Measurements from ENCODE around the gene LPCAT1. TPM values are rescaled to one million over a fixed set of nuclear protein-coding genes. Genes with fewer than 3 reads are reported as not detected.
"Not testable (repeated sequence)": the region's sequence is repeated elsewhere in the genome, so short reads cannot be mapped to it uniquely, and the experiment has no call there.

LPCAT1 gene, protein sequence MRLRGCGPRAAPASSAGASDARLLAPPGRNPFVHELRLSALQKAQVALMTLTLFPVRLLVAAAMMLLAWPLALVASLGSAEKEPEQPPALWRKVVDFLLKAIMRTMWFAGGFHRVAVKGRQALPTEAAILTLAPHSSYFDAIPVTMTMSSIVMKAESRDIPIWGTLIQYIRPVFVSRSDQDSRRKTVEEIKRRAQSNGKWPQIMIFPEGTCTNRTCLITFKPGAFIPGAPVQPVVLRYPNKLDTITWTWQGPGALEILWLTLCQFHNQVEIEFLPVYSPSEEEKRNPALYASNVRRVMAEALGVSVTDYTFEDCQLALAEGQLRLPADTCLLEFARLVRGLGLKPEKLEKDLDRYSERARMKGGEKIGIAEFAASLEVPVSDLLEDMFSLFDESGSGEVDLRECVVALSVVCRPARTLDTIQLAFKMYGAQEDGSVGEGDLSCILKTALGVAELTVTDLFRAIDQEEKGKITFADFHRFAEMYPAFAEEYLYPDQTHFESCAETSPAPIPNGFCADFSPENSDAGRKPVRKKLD
- 10 to 100 TPM; 49.4 to 49.6 TPM for total RNA-seq

DNA sequence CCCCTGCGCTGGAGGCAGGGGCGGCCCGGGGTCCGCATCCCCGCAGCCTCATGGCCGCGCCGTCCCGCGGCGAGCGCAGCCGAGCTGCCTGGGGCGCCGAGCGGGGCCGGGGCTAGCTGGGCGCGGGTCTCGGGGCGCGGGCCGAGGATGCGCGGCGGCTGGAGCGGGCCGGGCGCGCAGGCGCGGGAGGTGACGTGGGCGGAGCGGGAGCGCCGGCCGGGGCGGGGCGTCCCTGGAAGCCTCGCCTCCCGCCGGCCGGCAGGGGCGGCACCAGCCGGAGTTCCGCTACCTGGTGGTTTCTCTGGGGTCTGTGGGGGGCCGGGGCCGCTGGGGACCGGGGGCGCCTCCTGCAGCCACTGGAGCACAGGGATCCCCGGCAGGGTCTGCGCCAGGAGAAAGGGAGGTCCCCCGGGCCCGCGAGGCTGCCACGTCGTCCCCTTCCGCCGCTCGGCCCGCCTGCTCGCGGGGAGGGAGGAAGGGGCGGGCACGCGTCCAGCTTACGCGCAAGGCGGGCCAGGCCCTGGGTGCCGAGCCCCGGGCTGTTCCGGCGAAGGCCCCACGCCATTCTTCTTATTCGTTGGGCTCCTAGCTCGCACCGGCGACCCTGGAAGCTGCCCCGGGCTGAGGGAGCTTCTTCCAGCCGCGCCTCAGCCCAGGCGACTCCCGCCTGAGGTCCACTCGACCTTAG, at the start of gene LPCAT1:
LPCAT1 (minus strand) TSS at position 168 of the 688 bp plus-strand sequence; CDS start at position 52, 116 bp downstream.
- Mint-ChIP-seq H3K9me3 (no peaks in the 10 kb centered on the region), H3K27me3 (no peaks in the 10 kb centered on the region), H3K4me3 (peak within 1 kb of the TSS; percentile 88)

DNA sequence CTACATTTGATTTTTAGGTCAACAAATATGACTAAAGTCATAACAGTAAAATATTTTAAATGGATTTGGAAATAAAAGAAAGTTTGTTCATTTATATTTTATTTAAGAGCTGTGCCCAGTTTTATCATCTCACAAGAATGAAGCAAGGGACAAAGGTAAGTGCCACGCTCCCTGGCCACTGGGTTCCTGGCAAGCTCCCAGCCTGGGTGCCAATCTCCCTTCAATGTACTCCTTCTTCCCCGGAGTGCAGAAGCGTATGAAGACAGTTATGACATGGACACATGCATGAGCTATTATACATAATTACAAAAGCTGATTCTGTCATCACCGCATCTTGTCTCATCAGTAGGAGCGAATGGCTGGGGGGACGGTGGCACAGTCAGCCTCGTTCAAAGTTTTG, 48.1 kb upstream of the LPCAT1 start:
- peaks cover 30% of the 10 kb centered on the region for H3K36me3 Mint-ChIP-seq
- H3K9me3 Mint-ChIP-seq, H3K27me3 Mint-ChIP-seq, H3K4me3 Mint-ChIP-seq, H3K27ac Mint-ChIP-seq, DNase-seq, H3K4me1 Mint-ChIP-seq: not testable (repeated sequence)

More for the DNA sequence above, at the start of gene LPCAT1:
- Mint-ChIP-seq H3K27ac (peak within 1 kb of the TSS; percentile 62), H3K36me3 (peaks cover 7% of the 10 kb centered on the region), H3K4me1 (peaks cover 35% of the 10 kb centered on the region)
- DNase-seq: peak; percentile 86

DNA sequence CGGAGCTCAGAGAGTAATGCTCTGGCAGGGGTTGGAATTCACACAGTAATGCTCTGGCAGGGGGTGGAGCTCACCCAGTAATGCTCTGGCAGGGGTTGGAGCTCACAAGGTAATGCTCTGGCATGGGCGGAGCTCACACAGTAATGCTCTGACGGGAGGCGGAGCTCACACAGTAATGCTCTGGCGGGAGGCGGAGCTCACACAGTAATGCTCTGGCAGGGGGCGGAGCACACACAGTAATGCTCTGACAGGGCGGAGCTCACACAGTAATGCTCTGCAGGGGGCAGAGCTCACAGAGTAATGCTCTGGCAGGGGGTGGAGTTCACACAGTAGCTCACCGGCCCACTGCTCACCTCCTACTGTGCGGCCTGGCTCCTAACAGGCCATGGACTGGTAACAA, 47.2 kb upstream of the LPCAT1 start:
- H3K4me1 Mint-ChIP-seq: peaks cover 3% of the 10 kb centered on the region
- peaks cover 8% of the 10 kb centered on the region for H3K9me3 Mint-ChIP-seq
- no peaks in the 10 kb centered on the region for H3K27me3 Mint-ChIP-seq
- peaks cover 30% of the 10 kb centered on the region for H3K36me3 Mint-ChIP-seq
- H3K4me3 Mint-ChIP-seq: no peak overlapping the region
- peak overlapping the region; percentile 38 for H3K27ac Mint-ChIP-seq
- no peak for DNase-seq

DNA sequence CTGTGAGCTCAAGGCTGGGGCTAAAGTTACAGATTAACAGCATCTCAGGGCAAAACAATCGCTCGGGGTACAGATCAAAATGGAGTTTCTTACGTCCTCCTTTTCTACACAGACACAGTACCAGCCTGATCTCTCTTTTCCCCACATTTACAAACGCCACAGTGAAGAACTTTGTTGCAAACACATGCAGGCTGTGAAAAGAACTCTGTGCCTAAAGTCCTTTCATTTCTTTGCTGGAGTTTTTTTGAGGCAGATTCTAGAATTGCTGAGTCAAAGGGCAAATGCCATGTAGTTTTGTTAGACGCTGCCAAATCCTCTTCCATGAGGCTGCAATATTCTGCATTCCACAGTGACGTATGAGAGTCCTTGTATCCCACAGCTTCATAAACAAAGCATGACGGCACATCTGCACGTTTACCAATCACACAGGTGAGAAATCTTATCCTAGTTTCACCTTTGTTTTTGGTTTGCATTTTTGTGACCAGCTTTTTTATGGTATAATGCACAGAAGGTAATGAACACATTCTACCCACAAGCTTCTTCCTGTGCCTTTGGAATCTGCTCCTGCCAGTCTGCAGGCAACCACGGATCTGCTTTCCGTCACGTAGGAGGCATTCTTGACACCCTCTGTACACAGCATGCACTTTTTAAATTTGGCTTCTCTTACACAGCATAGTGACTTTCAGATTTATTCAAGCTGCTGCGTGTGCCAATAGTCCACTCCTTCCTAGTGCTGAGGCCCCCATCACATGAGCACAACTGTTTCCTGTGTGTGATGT, 44.6 kb upstream of the LPCAT1 start:
- no peaks in the 10 kb centered on the region for H3K27me3 Mint-ChIP-seq
- DNase-seq: no peak
- peaks cover 3% of the 10 kb centered on the region for H3K4me1 Mint-ChIP-seq
- H3K9me3 Mint-ChIP-seq: peaks cover 8% of the 10 kb centered on the region
- peaks cover 25% of the 10 kb centered on the region for H3K36me3 Mint-ChIP-seq
- H3K4me3 Mint-ChIP-seq: no peak overlapping the region
- no peak overlapping the region for H3K27ac Mint-ChIP-seq

DNA sequence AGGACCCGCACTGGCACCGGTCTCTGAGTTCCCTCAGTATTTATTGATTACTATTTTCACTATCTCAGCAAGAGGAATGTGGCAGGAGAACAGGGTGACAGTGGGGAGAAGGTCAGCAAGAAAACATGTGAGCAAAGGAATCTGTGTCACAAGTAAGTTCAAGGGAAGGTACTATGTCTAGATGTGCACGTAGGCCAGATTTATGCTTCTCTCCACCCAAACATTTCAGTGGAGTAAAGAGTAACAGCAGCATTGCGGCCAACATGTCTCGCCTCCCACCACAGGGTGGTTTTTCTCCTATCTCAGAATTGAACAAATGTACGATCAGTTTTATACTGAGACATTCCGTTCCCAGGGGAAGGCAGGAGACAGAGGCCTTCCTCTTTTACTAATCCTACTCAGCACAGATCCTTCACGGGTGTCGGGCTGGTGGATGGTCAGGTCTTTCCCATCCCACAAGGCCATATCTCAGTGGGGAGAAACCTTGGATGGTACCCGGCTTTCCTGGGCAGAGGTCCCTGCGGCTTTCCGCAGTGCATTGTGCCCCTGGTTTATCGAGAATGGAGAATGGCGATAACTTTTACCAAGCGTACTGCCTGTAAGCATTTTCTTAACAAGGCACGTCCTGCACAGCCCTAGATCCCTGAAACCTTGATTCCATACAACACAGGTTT, 43.9 kb upstream of the LPCAT1 start:
- not testable (repeated sequence) for H3K9me3 Mint-ChIP-seq, H3K27ac Mint-ChIP-seq, H3K27me3 Mint-ChIP-seq, H3K4me1 Mint-ChIP-seq, DNase-seq, H3K4me3 Mint-ChIP-seq
- H3K36me3 Mint-ChIP-seq: peaks cover 24% of the 10 kb centered on the region

DNA sequence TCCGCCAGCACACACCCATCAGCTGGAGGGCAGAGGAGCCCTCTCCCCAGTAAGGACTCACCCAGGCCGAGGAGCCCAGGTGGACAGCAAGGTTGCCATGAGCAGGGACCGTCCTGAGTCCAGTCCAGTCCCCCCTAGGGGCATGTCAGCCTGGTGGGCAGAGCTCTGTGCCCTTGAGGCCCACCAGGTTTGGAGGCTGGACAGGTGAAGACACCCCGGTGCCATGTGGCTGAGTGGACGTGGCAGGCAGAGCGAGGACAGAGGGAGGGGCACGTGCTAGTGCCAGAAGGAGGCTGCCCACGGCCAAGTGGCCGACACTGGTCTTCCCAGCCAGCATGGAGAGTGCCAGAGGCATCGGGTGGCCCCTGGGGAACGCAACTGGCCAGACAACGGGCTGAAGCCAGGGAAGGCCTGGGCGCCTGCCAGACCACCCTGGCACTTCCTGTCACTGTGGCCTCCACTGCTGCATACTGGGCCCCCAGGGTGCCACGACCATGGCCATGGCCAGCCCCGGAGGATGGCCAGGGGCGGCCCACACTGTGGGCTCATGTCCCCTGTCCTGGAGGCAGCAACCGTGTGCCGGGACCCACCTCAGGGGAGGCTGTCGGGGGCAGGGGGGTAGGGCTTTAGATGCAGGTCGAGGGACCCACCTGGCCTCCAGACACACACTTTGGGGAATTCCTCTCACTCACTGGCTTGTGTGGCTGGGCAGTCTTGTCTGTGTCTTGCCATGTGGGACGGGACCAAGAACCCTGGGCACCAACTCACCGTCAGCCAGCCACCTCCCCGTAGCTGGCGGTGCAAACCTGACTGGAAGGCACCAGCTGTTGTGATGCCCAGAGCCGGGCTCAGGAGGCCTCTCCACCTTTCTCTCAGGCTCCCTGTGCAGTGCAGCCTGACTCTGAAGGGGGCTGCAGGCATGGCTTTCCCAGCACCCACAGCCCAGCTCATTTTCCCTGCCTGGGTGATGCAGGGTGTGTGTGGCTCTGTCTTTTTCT, 42.3 kb upstream of the LPCAT1 start:
- peaks cover 8% of the 10 kb centered on the region for H3K9me3 Mint-ChIP-seq
- no peaks in the 10 kb centered on the region for H3K27me3 Mint-ChIP-seq
- no peak overlapping the region for H3K27ac Mint-ChIP-seq
- H3K36me3 Mint-ChIP-seq: peaks cover 15% of the 10 kb centered on the region
- H3K4me1 Mint-ChIP-seq: peaks cover 3% of the 10 kb centered on the region
- DNase-seq: no peak
- no peak overlapping the region for H3K4me3 Mint-ChIP-seq

DNA sequence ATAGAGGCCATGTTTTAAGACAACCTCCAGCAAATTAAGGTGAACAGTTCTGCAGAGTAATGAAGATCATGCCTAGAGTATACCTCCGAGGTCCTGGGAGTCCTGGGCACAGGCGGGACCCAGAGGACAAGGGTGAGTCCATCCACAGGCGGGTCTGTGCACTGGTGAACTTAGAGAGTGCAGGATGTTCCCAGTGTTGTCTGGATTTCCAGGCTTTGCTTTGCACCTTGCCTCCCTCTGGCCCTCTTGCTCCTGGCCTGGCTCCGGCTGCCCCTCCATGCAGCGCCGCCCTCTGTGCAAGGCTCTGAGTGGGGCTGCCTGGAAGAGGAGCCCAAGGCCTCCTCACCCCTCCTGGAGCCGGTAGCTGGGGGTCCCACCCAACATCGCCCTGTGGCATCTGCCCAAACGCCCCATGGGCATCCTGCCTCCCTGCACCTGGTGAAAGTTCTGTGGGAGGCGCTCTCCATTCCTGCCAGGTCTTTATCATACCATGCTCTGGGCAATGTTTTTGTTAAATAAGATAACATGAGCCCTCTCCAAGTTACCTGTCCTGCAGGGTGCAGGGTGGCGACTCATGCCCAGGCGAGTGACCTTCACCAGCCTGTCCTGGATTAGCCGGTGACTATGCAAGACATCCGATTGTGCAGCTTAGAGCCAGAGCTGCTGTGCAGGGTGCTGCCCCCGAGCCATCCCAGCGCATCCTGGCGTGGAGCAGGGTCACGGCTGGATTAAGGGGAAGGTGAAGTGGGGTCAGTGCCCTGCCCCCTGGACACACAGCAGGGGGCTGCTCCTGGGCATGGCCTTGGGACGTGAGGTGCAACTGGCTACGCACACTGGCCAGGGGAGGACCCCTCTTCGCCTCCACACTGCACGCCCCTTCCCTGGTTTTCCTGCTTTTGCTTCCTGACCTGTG, 41.3 kb upstream of the LPCAT1 start:
- H3K36me3 Mint-ChIP-seq: peaks cover 6% of the 10 kb centered on the region
- DNase-seq: no peak
- H3K27ac Mint-ChIP-seq: no peak overlapping the region
- H3K4me3 Mint-ChIP-seq: no peak overlapping the region
- peaks cover 3% of the 10 kb centered on the region for H3K4me1 Mint-ChIP-seq
- peaks cover under 1% of the 10 kb centered on the region for H3K9me3 Mint-ChIP-seq
- no peaks in the 10 kb centered on the region for H3K27me3 Mint-ChIP-seq

DNA sequence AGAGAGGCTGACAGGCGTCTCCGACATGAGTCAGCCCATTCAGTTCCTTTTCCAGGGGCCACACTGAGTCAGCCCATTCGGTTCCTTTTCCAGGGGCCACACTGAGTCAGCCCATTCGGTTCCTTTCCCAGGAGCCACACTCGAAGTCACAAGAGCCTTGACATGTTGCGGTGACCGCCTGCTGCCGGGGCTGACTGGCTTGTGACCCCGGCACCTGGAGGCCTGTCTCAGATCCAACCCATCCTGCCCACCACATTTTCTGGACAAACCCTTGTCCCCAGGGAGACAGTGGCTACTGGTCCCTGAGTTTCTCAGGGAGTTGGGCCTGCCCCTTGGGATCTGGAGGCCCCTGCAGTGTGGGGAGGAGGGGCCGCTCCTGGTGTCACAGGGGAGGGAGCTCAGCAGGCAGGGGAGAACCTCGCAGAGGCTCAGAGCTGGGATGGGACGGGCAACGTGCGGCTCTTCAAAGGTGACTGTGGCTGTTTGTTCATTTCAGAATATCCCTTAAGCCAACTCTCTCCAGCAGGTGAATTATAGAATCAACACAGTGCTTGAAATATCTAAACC, 40.5 kb upstream of the LPCAT1 start:
- peaks cover 3% of the 10 kb centered on the region for H3K4me1 Mint-ChIP-seq

DNA sequence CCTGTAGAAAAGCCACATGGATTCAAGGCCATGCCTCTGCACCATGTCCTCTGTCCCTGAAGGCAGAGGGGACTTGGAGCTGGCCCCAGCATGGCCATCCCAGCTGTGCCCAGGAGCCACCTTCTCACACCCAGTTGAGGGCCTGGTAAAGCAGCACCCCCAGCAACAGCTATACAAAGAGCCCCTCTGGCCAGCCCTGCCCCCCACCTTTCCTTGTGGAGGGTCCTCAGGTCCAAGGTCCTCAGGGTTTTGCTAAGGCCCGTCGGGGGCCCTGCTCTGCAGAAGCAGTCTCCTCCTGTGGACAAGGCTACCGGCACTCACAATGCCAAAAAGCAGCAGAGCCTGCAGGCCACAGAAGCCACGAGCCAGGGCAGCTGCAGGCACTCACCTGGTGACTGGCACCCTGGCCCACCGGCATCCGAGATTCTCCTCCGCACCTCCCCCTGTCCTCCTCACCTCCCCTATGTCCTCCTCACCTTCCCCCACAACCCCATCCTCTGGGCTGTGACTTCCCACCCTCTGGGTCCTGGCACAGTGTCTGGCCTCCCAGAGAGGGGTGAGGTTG, 39.9 kb upstream of the LPCAT1 start:
- no peaks in the 10 kb centered on the region for H3K9me3 Mint-ChIP-seq
- no peaks in the 10 kb centered on the region for H3K27me3 Mint-ChIP-seq
- DNase-seq: no peak
- no peak overlapping the region for H3K27ac Mint-ChIP-seq
- peaks cover 3% of the 10 kb centered on the region for H3K4me1 Mint-ChIP-seq
- no peak overlapping the region for H3K4me3 Mint-ChIP-seq
- H3K36me3 Mint-ChIP-seq: no peaks in the 10 kb centered on the region

More for the DNA sequence above, 40.5 kb upstream of the LPCAT1 start:
- Mint-ChIP-seq H3K27me3 (no peaks in the 10 kb centered on the region), H3K4me3 (no peak overlapping the region), H3K27ac (no peak overlapping the region), H3K36me3 (no peaks in the 10 kb centered on the region), H3K9me3 (no peaks in the 10 kb centered on the region)
- DNase-seq: no peak

DNA sequence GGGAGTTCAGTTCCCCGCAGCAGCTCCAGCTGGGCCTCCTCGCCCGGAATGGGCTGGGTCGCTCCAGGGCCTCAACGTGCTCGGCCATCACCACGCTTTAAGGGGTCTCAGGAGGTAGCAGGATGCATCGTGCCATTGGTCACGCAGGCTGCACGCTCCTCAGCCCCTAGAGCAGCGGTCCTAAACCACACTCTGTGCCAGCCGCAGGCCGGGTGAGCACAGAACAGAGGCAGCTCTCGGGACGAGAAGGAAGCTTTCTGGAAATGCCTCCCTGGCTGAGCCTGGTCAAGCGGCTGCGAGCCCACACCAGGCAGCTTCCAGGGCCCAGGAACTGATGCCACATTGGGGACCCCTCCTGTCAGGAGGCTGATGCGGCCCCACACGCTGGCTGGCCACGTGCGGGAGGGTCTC, 39.3 kb upstream of the LPCAT1 start:
- H3K27me3 Mint-ChIP-seq: no peaks in the 10 kb centered on the region
- no peak for DNase-seq
- no peak overlapping the region for H3K4me3 Mint-ChIP-seq
- no peaks in the 10 kb centered on the region for H3K9me3 Mint-ChIP-seq
- no peaks in the 10 kb centered on the region for H3K36me3 Mint-ChIP-seq
- H3K4me1 Mint-ChIP-seq: no peaks in the 10 kb centered on the region
- H3K27ac Mint-ChIP-seq: no peak overlapping the region

DNA sequence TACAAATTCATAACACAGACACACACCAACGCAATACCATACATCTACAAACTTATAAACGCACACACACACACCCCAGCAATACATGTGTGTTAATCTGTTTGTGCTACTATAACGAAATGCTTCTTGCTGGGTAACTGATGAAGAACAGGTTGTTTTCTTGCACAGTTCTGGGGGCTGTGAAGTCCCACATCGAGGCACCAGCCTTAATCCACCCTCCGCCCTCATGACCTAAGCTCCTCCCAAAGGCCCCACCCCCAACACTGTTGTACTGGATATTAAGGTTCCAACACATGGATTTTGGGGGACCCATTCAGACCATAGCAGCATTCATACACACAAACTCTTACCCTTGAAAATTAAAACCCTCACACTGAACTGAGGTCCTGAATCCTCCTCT, 38.8 kb upstream of the LPCAT1 start:
- Mint-ChIP-seq H3K27ac (no peak overlapping the region), H3K36me3 (no peaks in the 10 kb centered on the region), H3K27me3 (no peaks in the 10 kb centered on the region), H3K9me3 (no peaks in the 10 kb centered on the region), H3K4me3 (no peak overlapping the region), H3K4me1 (no peaks in the 10 kb centered on the region)
- no peak for DNase-seq

DNA sequence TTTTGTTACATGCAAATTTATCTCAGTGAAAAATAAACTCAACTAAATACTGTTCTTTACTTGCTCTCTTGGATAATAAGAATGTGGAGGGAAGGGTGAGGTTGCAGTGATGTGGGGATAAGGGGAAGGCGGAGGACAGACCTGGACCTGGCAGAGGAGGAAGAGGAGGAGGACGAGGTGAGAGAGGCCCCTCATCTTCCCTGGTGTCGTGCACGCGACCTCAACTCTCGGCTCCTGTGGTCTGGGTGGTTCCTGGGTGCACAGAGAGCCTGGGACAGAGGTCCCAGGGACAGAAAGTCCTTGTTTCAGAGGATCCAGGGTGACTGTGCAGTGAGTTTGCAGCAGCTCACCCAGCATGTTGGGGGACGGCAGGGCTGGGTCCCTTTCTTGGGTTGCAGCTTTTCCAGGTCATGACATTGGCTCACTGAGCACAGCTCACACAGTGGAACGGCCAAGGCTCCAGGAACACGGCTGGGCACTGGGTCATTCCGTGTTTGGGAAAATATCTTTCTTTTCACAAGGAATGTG, 37.7 kb upstream of the LPCAT1 start:
- no peak for DNase-seq
- no peaks in the 10 kb centered on the region for H3K36me3 Mint-ChIP-seq
- no peaks in the 10 kb centered on the region for H3K9me3 Mint-ChIP-seq
- no peaks in the 10 kb centered on the region for H3K4me1 Mint-ChIP-seq
- no peak overlapping the region for H3K4me3 Mint-ChIP-seq
- H3K27ac Mint-ChIP-seq: no peak overlapping the region
- no peaks in the 10 kb centered on the region for H3K27me3 Mint-ChIP-seq

Measured in activated naive CD8-positive, alpha-beta T cell treated with anti-CD3 and anti-CD28 coated beads for 36 hours (primary cell).